T-helper 1 cell (primary cell): ENCODE measurements around the gene ENPP6.
"Not testable (repeated sequence)": the region's sequence is repeated elsewhere in the genome, so short reads cannot be mapped to it uniquely, and the experiment has no call there.

Source experiments
- DNase-seq, 5 donors: peaks; one replicate each; pipeline ENCODE4 v3.0.0-alpha.2; 2012 to 2020

ENPP6 gene

DNA sequence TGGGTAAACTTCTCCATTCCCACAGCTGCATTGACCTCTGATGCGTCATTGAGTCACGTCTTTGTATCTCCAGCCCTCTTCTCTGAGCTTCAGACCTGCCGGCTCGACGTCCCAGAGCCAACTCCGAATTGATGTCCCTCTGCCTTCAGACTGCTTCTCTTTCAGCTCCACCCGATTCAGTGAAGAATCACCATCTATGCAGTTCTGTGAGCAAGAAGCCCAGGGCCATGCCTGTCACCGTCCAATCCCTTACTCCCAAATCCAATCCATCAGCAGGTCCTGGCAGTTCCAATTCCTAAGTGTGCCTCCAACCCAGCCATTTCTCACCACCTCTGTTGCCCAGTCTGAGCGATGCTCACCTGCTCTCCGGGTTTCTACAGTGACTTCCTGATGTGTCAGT, 70.7 kb downstream of the ENPP6 start:
- DNase-seq = no peak

DNA sequence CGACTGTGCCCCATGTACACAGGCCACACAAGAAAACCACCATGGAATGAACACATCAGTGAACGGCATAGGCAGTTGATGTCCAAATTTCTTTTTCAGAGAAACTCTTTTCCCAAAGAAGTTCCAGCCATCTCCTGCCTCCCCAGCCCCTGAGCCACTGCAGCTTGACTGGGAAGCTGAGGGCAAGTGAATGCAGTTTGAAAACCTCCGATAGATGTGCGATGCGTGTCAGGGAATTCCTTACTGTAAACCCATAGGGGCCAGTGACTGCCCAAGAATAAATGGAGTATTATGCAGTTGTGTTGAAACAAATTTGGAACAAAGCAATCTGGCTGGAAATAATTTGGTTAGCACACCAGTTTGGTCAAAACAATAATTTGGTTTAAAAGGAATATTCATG, 72.1 kb downstream of the ENPP6 start:
- no peak for DNase-seq

DNA sequence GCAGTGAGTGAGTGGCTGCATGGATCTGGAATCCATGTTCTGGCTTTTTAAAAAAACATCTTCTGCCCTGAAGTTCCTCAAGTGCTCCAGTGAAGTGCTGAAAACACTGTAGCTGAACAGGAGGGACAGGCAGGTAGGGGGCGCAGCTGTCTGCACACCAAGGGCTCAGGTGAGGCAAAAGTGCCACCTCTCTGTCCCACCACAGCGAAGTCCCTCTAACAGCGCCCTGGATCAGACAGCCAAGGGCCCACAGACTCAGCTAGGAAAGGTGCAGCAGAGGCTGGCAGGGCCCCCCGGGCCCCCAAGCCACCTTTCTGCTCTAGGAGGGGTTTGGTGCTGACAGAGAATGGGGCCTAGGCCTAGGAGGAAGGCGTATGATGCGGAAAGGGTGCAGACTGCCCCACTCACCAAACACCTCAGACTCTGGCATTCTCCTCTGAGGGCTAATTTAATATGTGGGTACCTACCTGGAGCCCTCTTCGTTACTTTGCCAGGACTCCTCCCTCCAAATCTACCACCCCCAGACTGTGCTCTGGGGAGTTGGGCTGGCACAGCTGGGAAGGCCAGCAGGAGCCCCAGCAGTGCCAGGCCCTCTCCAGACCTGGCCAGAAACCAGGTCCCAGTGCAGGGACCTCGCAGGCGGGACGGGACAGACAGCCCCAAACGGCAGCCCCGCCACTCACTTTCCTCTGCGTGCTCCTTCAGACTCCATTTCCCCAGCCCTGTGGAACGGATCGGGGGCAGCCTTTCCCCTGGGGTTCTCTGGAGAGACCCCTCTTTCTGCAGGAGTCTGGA, 73.7 kb downstream of the ENPP6 start:
- no peak for DNase-seq

DNA sequence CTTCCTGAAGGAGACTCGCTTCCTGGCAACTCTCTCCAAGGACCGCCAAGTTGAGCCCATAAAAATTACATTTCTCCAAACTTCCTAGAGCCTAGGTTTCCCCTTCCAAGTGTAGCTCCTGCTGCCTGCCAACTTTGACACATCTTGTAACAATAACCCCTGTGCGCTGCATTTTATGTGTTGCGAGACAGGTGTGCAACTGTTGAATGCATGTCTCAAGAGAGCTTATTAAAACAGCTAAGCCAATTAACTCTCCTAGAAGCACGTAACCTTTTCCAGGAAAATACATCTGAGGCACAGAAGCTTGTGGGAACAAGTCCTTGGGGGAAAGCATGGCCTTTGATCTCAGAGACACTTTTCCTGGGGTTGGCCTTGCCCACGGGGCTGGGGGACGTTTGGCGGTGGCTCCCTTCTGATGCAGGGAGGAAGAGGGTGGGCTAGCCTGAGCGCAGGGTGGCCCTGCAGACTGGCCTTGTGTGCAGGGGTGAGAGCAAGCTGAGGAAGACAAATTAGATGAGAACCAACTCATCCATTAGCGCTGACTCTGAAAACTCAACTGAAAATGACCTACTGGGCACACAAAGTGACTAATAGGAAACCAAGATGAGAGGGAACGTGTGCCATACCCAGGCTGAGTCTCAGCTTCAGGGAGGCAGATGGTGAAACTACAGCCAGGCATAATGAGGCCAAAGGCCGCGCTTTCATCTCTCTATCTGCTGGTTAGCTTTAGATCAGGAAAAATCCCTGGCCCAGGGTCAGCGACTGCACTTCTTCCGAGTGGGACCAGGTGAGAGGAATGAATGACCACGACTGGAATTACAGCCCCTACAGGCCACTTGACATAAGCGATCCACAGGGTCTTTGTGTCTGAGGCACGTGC, 75.3 kb downstream of the ENPP6 start:
- no peak for DNase-seq

DNA sequence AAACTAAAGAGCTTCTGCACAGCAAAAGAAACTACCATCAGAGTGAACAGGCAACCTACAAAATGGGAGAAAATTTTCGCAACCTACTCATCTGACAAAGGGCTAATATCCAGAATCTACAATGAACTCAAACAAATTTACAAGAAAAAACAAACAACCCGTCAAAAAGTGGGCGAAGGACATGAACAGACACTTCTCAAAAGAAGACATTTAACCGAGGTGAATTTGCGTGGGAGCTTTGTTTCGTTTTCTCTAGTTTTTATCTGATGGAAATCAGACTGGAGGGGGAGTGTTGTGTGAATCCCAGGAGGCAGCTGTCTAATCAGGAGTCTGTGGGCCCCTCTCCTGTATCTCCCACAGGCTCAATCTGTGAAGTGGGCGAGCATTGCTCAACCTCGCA, 76.8 kb downstream of the ENPP6 start:
- not testable (repeated sequence) for DNase-seq

DNA sequence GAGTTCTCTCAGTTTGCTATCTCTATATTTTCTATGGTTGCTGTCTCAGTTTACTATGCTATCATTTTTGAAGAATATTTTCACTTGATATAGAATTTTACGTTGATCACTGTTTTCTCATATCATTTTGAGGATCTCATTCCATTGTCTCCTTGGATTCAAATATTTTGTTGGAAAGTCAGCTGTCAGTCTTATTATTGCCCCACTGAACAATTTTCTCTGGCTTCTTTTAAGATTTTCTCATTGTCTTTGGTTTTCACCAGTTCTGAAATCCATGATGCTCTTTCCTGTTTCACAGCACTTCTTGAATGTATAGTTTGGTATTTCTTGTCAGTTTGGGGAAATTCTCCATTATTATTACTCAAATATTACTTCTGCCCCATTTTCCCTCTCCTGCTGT, 81.1 kb downstream of the ENPP6 start:
- no peak for DNase-seq

DNA sequence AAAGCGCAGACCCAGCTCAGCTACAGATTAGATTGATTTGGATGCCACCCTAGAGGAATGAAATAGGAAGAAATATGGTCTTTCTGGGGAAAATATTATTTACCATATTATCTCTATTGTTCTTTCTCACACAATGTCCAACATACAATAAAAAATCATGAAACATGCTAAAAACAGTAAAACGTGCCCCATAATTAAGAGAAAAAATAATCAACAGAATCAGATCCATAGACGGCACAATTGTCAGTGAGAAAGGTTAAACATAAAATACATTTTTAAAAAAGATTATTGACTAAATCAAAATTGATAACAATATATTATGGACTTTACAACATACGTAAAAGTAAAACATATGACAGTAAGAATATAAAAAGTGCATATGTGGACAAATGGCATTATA, 90.9 kb downstream of the ENPP6 start:
- no peak for DNase-seq

DNA sequence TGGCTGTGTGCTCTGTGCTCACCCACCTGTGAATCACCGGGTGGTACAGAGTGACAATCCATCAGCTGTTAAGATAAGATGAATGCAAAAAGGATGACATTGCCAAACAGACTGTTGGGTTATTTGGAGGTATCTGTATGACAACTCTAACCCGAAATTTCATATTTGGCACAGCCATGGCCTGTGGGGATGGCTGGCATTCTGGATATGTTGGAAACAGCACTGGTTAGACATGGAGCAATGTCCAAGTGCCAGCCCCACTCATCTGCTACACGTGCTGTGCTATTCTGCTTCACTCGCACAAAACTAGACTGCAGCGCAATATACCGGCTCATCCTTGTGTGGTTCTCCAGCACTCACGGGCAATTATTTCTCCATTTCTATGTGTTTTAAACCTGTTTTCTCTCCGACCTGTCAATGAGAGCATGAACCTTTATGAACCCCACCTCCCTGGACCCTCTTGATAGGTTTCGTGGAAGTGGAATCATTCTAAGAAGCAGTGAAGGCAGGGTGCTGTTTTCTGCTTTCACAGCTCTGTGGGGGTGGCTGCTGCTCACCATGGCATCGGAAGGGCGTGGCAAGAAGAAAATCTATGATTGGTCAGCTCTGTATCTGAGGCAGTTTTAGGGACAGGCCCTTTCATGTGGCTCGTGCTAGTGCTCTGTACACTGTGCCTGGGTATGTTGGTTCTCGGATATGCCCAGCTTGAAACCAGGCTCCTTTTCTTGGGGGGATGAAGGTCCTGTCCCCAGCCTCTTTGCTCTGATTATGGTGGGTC, 94.9 kb downstream of the ENPP6 start:
- DNase-seq = no peak

DNA sequence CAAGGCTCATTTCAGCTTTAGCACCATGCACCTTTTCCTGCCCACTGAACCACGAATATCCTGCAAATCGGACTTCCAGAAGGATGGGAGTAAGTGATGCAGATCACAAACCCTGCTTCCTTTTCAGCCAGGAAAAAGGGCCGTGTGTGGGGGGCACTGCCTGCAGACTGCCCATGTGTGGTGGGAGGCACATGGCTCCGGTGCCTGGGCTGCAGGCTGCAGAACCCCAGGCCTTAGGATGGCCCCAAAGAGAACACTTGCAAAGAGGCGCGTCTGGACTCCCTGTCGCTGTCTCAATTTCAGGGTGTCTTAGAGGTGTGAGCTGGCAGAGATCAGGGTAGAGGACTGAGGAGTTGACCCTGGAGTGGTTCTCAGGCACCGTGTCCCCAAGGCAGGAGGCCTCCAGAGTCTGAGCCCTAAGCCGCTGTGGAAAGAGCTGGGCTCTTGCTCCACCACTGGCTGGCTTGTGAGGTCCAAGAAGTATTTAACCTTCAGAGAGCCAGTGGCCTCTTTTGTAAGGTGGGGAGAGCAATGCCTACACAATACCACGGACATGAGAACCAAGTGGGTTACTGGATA, 97.0 kb downstream of the ENPP6 start:
- DNase-seq = no peak

DNA sequence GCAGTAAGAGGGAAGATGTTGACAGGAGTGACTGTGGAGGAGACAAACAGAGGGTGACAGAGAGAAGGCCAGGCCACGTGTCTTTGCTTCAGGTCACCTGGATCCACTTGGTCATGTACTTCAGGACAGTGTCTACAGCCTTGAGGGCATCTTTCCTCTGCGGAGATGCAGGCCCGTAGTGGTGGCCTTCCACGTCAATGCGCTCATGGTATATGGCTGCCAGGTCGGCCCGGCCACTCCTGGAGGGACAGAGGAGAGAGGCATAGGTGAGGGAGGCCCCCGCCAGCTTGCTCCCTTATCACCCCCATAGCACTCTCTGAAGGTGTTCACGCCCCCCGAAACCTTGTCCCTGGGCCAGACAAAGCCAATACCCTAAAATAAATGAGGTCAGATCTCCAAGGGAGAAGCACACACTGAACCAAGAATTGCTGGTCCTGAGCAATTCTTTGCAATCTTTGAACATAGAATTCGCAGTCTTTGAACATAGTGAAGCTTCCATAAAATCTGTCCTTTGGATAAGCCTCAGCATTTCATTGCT, 99.9 kb downstream of the ENPP6 start:
- no peak for DNase-seq

DNA sequence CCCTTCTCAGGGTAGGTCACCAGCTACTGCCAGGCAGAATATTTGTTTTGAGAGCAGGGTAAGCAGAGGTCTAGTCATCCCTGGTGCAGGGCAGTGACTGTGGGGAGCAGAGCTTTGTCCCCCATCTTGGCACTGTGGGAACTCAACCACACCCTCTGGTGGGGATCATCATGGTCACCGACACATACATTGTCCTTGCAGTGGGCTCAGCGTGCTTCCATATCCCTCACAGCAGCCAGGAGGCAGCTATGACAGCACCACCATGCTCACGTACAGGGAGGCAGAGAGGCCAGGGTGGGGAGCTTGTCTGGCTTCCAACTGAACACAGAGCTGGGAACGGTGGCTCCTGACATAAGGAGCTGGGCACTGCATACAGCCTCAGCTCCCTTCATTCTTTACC, 102.3 kb downstream of the ENPP6 start:
- DNase-seq = no peak

DNA sequence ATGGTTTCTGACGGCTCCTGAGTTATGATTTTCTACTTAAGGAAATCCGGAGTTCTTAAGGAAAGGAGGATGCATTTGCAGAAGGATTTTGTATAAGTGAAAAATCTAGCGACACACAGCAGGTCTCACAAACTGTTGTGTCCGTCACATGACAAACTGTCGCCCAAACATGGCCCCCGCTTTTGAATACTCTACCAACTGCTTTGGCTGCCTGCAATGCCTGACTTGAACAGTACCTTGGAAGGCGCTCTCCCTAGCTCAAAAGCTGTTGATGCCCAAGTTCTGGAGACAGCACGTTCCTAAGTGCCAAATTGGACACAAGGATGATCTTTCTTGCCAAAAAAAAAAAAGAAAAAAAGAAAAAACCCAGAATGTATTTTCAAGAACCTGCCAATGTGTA, 103.2 kb downstream of the ENPP6 start:
- no peak for DNase-seq

DNA sequence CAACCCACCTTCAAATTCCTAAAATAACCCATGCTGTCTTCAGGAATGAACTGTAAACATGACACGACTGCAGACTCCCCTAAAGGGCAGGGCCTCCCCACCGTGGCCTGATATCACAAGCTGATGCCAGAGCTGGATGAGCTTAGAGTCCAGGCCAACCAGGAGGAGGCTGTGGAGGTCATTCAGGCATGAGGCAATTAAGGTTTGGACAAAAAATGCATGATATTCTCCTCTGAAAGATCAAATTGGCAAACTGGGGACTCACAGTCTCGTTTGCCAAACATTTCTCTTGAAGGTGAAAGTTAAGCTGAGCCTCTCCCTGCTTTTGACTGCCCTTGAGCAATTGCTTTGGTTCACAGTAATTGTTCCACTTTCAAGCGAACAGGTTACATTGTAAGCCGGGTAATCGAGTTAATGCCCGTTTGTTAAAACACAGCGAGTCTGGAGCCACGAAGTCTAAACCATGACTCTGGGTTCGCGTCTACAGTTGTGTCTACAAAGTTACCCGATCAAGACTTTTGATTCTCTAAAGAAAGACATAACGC, 105.6 kb downstream of the ENPP6 start:
- DNase-seq = no peak

DNA sequence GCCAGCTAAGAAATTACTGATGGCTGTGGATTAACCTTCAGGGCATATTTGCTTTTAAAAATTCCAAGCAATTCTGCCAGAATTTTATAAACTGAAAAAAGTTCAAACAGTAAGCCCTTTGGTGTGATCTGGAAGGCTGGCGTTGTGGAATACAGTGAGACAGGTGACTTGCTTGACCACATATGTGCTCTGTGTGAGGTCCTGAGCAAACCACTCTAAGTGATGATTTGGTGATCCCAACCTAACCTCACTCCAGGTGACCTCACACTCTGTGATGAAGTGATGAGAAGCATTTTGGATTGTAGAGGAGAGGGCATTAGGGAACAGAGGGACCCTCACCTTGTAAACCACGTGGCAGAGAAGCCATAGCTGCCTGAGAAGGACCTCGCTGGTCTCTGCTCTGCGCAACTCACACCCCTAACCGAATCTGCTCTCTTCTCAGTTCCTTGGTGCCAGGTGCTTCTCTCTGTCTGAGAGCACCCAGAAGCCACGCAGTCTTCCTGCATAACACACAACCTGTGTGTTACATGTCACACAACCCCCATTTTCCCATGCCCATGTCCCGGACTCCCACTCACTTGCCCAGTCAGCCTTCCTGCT, 106.3 kb downstream of the ENPP6 start:
- no peak for DNase-seq

DNA sequence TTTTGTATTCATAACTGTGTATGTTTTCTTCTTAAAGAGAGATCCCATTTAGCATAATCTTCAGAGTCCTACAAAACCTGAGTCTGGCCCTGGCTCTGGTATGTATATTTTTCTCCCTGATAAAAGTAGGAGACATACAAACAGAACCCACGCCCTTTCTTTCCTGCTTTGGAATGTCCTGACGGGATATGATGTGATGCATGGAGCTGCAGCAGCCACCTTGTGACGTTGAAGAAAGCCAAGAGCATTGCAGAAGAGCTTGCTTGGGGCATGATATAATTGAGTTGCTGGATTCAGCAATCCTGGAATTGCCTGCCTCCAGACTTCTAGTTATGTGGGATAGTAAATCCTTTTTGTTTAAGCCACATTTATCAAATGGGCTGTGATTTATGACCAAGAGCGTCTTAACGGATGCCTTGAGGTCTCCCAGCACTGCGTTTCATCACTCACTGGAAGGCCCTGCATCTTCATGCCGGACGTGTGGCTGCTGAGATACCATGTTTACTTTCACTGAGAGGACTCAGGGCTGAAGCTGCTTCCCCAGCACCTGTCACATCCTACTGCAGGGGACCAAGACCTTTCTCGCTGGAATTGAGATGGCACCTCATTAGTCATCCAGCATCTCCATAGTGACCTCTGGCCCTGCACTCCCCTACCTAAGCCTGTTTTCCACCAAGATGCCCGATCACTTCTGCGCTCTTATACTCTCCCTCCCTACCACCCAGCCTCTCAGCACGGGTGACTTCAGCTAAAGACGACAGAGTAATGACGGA, 107.0 kb downstream of the ENPP6 start:
- no peak for DNase-seq

DNA sequence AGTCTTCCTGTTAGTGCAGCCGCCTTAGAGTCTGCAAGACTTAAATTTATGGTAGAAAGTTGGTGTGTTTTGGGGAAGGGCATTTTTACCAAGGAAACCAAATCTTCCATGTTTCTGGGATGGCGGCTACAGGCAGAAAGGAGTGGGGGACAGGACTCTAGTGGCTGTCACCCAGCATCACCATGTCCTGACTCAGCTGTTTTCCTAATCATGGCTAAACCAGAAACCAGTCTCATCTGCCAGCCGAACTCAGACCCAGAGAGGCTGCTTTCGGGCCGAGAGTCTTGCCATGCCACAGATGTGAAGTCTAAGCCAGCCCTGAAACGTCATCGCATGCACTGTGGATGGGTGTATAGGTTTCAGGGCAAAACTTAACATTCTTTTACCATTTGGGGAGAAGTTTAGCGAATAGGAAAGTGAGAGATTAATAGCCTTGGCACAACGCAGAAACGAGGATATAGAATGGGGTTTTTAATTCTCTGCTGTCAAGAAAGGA, 109.6 kb downstream of the ENPP6 start:
- DNase-seq = no peak

DNA sequence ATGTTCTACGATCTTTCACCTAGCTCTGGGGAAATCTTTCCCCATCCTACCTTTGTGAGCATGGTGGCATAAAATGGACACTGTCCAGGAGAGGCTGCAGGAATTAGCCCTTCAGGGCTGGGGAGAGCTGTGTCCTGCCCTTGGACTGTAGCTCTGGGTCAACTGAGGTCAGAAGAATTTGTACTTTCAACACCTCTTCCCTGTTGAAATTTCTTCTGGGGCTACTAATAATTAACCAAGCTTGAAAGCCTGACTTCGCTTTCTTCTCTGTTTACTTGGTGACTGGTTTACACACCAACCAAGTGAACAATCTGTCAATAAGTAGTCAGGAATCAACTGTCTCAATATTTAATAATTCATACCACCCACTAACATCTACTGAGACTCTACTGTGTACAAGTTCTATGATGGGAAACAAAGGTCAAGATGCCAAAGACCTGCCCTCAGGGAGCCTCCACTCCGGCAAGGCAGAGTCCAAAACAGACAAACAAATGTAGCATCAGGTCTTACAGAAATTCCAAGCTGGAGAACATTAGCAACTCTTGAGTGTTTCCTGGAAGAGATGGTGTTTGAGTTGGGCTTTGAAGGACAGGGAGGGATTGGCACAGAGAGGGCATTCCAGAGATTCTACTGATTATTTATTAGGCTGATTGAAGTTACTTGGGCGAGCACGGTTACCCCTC, 113.1 kb downstream of the ENPP6 start:
- DNase-seq = no peak

DNA sequence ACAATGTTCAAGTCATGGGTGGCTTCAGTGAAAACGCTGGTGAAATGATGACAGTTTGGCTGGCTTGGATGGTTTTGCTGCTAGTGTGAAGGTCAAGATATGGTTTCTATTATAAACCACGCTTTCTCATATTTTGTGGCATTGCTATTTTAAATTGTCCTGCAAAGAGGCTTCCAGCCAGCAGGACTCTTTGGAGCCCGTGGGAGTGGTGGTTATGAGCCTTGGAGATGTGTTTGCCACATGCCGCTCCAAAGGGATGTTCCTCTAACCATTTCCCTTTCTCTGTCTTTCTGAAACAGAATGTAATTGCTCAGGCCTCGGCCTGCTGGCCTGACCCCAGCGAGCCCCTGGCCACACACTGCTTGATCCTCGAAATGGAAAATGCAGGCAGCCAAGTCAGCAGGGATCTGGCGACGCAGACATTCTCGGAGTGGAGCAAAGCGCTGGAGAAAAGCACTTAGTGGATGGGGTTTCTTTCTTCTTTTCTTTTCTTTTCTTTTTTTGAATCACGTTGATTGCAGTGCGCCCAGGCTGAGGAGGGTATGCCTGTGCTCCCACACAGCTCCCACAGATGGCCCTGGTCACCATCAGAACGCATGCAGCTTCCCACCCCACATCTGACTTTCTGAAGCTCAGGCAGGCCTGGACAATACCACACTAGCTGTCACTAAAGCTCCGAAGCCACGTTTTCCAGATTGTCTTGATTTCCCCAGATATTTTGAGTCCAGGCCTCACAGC, 114.0 kb downstream of the ENPP6 start:
- DNase-seq = no peak

DNA sequence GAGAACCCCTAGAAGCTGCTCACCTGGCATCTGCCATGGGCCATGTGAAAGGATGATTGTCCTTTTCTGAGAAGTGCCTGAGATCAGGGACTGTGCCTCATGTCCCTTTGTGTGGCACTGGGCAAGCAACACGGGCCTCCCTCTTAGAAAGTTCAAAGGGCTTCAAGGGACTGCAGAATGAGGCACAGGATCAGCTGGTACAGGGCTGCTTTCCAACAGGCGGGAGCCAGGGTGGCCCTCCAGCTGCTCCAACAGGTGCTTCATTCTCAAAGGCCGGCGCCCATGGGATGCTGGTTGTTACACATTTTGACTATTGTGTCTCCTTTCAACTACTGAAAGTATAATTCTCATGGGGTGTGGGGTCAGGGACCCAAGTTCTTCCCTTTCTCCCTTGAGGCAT, 114.7 kb downstream of the ENPP6 start:
- DNase-seq = no peak

DNA sequence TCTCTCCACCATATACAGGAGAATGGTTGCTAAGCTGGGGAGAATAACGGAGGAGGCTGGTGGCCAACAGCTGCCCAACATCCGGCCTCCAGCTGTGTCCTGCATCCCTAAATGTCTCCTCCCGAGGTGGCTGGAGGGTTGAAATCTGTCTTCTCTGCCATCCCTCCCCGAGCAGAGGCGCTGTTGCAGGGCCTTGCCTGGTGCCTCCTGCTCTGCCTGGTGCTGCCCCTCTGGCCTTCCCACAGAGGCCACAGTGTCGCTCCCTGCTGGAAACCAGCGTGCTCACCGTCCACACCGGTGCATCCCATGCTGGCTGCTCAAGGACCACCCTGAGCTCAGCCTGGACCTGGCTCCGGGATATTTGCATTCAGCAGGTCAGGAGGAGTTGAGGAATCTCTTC, 115.2 kb downstream of the ENPP6 start:
- DNase-seq = no peak
